Stomach (tissue), 9 donors: ENCODE measurements around the gene ARHGAP22. TPM values are rescaled to one million over a fixed set of nuclear protein-coding genes. Genes with fewer than 3 reads are reported as not detected.
"Not testable (repeated sequence)": the region's sequence is repeated elsewhere in the genome, so short reads cannot be mapped to it uniquely, and the experiment has no call there.

ENCODE experiments used
- DNase-seq, 2 donors: peaks; one replicate each; pipeline versions ENCODE4 v3.0.0 to v3.0.0-alpha.2; 2013 to 2019
- H3K27ac ChIP-seq, 5 donors: fragments of 200-600 bp in 4 of 5; sonication (generic) in 4 of 5; one replicate each; pipeline ENCODE4 v1.5.1; 2013 to 2019; ENCODE audit warnings: mild to moderate bottlenecking in 1 of 5, moderate library complexity in 1 of 5
- H3K27me3 ChIP-seq, 3 donors: fragments of 200-600 bp; sonication (generic); one replicate each; pipeline ENCODE4 v1.5.1; 2017 to 2019; ENCODE audit warnings: mixed run types in 1 of 3
- H3K36me3 ChIP-seq, 4 donors: fragments of 200-600 bp; sonication (generic); 1 replicate in 3 of 4; 2 replicates in 1 of 4; pipeline ENCODE4 v1.5.1; 2016 to 2019
- H3K4me1 ChIP-seq, 4 donors: fragments of 200-600 bp; sonication (generic); one replicate each; pipeline ENCODE4 v1.5.1; 2016 to 2019
- H3K4me3 ChIP-seq, 4 donors: fragments of 200-600 bp; sonication (generic) in 3 of 4; one replicate each; pipeline ENCODE4 v1.5.1; 2016 to 2019; ENCODE audit warnings: mild to moderate bottlenecking in 1 of 4
- H3K9me3 ChIP-seq, 4 donors: fragments of 200-600 bp; sonication (generic); one replicate each; pipeline ENCODE4 v1.5.1; 2016 to 2019
- CTCF ChIP-seq, 7 experiments: fragments of 450-650 bp in 4 of 7; fragments of 200-600 bp in 3 of 7; sonication (generic) in 3 of 7; IDR thresholded peaks; one replicate each; pipeline ENCODE4 v1.5.1; 2016 to 2019; ENCODE audit warnings: antibody characterized with exemption in 7 of 7, control low read depth in 2 of 7, mild to moderate bottlenecking in 1 of 7
- EP300 ChIP-seq: sonication (generic); formaldehyde crosslinking; IDR thresholded peaks from one replicate; pipeline ENCODE4 v1.6.1; 2017; ENCODE audit warnings: antibody characterized with exemption
- POLR2A ChIP-seq, 4 donors: fragments of 450-650 bp; IDR thresholded peaks; one replicate each; pipeline ENCODE4 v1.6.1; 2016; ENCODE audit warnings: antibody characterized with exemption in 4 of 4, control low read depth in 2 of 4, mild to moderate bottlenecking in 1 of 4, moderate library complexity in 1 of 4
- POLR2AphosphoS5 ChIP-seq, 3 donors: sonication (generic); formaldehyde crosslinking; IDR thresholded peaks; one replicate each; pipeline ENCODE4 v1.6.1; 2016; ENCODE audit warnings: antibody characterized with exemption in 3 of 3
- WGBS, 5 donors: extraction: QIAGEN DNeasy Blood & Tissue Kit in 3 of 5; methylation state at CpG; one replicate each; pipeline versions ENCODE4 v1.1.5 to v1.1.7; 2013 to 2018; 5-methylcytosine and 5-hydroxymethylcytosine counted together
- intact Hi-C: fragments of 100-400 bp; cut with DNase I; formaldehyde crosslinking; loops from one replicate; pipeline ENCODE4 v1.15.1; 2023; ENCODE audit warnings: low total_unique reads
- polyA plus RNA-seq, 3 donors: library from polyadenylated mRNA; stranded (reverse); fragments of 200-250 nt; gene quantifications; one replicate each; pipeline ENCODE4 v1.2.3, GENCODE V29; 2013
- total RNA-seq, 5 donors: library from RNA; depleted of rRNA; stranded (reverse); fragments of >200 nt; gene quantifications; one replicate each; pipeline versions ENCODE4 v1.1.0 to v1.2.3, GENCODE V29; 2014 to 2016
- donor health status: healthy with polysubstance abuse.
- donor health status: Bipolar disorder and iron deficiency.
- donor health status: healthy.

Gene ARHGAP22
- total and polyA plus RNA-seq, 8 donors, result 1.3 to 28.6 (median 2.2) TPM; not detected in 1

GRCh38 chr10:48430402-48430993 is 174.4 kb downstream of the ARHGAP22 start:
- H3K9me3 ChIP-seq, result no peaks in the 10 kb centered on the region
- H3K27me3 ChIP-seq, result no peaks in the 10 kb centered on the region
- no peak overlapping the region for H3K27ac ChIP-seq
- 86 to 93% (median 90%) methylated on average over 4 of the region's 4 CpGs for WGBS, 5 donors
- H3K4me1 ChIP-seq, result no peaks in the 10 kb centered on the region
- intact Hi-C loops, result no loop called here
- DNase-seq, result no peak
- H3K36me3 ChIP-seq, result peaks cover 0 to 77% (median 52%) of the 10 kb centered on the region in 4 donors
- H3K4me3 ChIP-seq, result no peak overlapping the region
- TF ChIP-seq POLR2AphosphoS5 (IDR thresholded peaks at IDR 0.05), result no peak
- no peak for TF ChIP-seq EP300
- no peak for TF ChIP-seq POLR2A (IDR thresholded peaks at IDR 0.05)
- TF ChIP-seq CTCF (IDR thresholded peaks at IDR 0.05), result no peak

GRCh38 chr10:48429309-48429708 is 175.6 kb downstream of the ARHGAP22 start:
- DNase-seq, result no peak
- intact Hi-C loops, result no loop called here
- H3K4me3 ChIP-seq, result no peak overlapping the region
- H3K36me3 ChIP-seq, result peaks cover 0 to 68% (median 42%) of the 10 kb centered on the region in 4 donors
- TF ChIP-seq POLR2AphosphoS5 (IDR thresholded peaks at IDR 0.05) (no peak), CTCF (IDR thresholded peaks at IDR 0.05) (no peak), EP300 (no peak), POLR2A (IDR thresholded peaks at IDR 0.05) (no peak)
- H3K9me3 ChIP-seq, result no peaks in the 10 kb centered on the region
- no peak overlapping the region for H3K27ac ChIP-seq
- WGBS, 5 donors, result 88 to 100% (median 96%) methylated on average over 1 of the region's 1 CpG
- no peaks in the 10 kb centered on the region for H3K27me3 ChIP-seq
- H3K4me1 ChIP-seq, result no peaks in the 10 kb centered on the region

GRCh38 chr10:48428896-48429295 is 176.0 kb downstream of the ARHGAP22 start:
- intact Hi-C loops, result no loop called here
- Histone ChIP-seq H3K36me3 (peaks cover 0 to 65% (median 41%) of the 10 kb centered on the region in 4 donors), H3K27me3 (no peaks in the 10 kb centered on the region), H3K4me1 (no peaks in the 10 kb centered on the region), H3K27ac (no peak overlapping the region), H3K9me3 (no peaks in the 10 kb centered on the region), H3K4me3 (no peak overlapping the region)
- DNase-seq, result no peak
- WGBS, 5 donors, result 95 to 98% (median 96%) methylated on average over 3 of the region's 3 CpGs
- TF ChIP-seq EP300 (no peak), CTCF (IDR thresholded peaks at IDR 0.05) (no peak)

GRCh38 chr10:48423884-48424283 is 181.0 kb downstream of the ARHGAP22 start:
- H3K27ac ChIP-seq, result no peak overlapping the region
- intact Hi-C loops, result no loop called here
- no peaks in the 10 kb centered on the region for H3K9me3 ChIP-seq
- no peaks in the 10 kb centered on the region for H3K4me1 ChIP-seq
- H3K4me3 ChIP-seq, result no peak overlapping the region
- 93 to 98% (median 95%) methylated on average over 4 of the region's 4 CpGs for WGBS, 5 donors
- no peaks in the 10 kb centered on the region for H3K27me3 ChIP-seq
- H3K36me3 ChIP-seq, result peaks cover 0 to 39% (median 22%) of the 10 kb centered on the region in 4 donors
- no peak for DNase-seq
- TF ChIP-seq POLR2A (IDR thresholded peaks at IDR 0.05) (no peak), CTCF (IDR thresholded peaks at IDR 0.05) (no peak), POLR2AphosphoS5 (IDR thresholded peaks at IDR 0.05) (no peak), EP300 (no peak)

- H3K27me3 ChIP-seq, H3K27ac ChIP-seq, DNase-seq, H3K4me1 ChIP-seq, H3K9me3 ChIP-seq, H3K4me3 ChIP-seq, intact Hi-C loops: not testable (repeated sequence)
- H3K36me3 ChIP-seq, result peaks cover 0 to 23% (median 9%) of the 10 kb centered on the region in 4 donors
- WGBS, 5 donors, result 93 to 98% (median 95%) methylated on average over 2 of the region's 2 CpGs
These were observed 183.0 kb downstream of the ARHGAP22 start for GRCh38 chr10:48421862-48422261.
